Mucosa of rectum (tissue), 2 donors: ENCODE results near the gene FAM50A.

ENCODE experiments used
- H3K27ac ChIP-seq, 2 donors: one replicate each; pipeline ENCODE4 v1.7.0; 2013; ENCODE audit warnings: inconsistent platforms in 2 of 2, low read depth in 2 of 2, low read length in 2 of 2
- H3K27me3 ChIP-seq, 2 donors: one replicate each; pipeline ENCODE4 v1.7.0; 2013; ENCODE audit warnings: low read length in 2 of 2; ENCODE audit not compliant: control insufficient read depth in 2 of 2, insufficient read depth in 2 of 2
- H3K36me3 ChIP-seq, 2 donors: one replicate each; pipeline ENCODE4 v1.7.0; 2013; ENCODE audit warnings: low read length in 2 of 2; ENCODE audit not compliant: control insufficient read depth in 2 of 2, insufficient read depth in 2 of 2
- H3K4me1 ChIP-seq, 2 donors: one replicate each; pipeline ENCODE4 v1.7.0; 2013; ENCODE audit warnings: low read length in 2 of 2, mild to moderate bottlenecking in 1 of 2; ENCODE audit not compliant: control insufficient read depth in 2 of 2, insufficient read depth in 2 of 2
- H3K4me3 ChIP-seq, 2 donors: one replicate each; pipeline ENCODE4 v1.7.0; 2013; ENCODE audit warnings: low read length in 2 of 2
- H3K9ac ChIP-seq, 2 donors: one replicate each; pipeline ENCODE4 v1.7.0; 2013; ENCODE audit warnings: low read length in 2 of 2, low read depth in 1 of 2, mild to moderate bottlenecking in 1 of 2
- H3K9me3 ChIP-seq, 2 donors: one replicate each; pipeline ENCODE4 v1.7.0; 2013; ENCODE audit warnings: low read length in 2 of 2; ENCODE audit not compliant: control insufficient read depth in 2 of 2
- donor health status: healthy.
- donor health status: Normal muscosa, but diverticular disease.

FAM50A gene

GRCh38 chrX:154481195-154481594 is 37.3 kb downstream of the FAM50A start:
- H3K9ac ChIP-seq, result no peak overlapping the region
- peaks cover 0 to 3% of the 10 kb centered on the region in 2 donors for H3K27me3 ChIP-seq
- no peak overlapping the region for H3K4me3 ChIP-seq
- H3K4me1 ChIP-seq, result peaks cover 11 to 13% of the 10 kb centered on the region in 2 donors
- no peaks in the 10 kb centered on the region for H3K9me3 ChIP-seq
- H3K27ac ChIP-seq, result no peak overlapping the region
- H3K36me3 ChIP-seq, result peaks cover 0 to 5% of the 10 kb centered on the region in 2 donors

GRCh38 chrX:154481911-154482601 is 38.1 kb downstream of the FAM50A start:
- Histone ChIP-seq H3K4me3 (no peak overlapping the region), H3K9ac (no peak overlapping the region), H3K4me1 (peaks cover 14 to 15% of the 10 kb centered on the region in 2 donors), H3K27me3 (peaks cover 0 to 3% of the 10 kb centered on the region in 2 donors), H3K36me3 (peaks cover 0 to 5% of the 10 kb centered on the region in 2 donors), H3K9me3 (no peaks in the 10 kb centered on the region), H3K27ac (no peak overlapping the region)

- Histone ChIP-seq H3K27ac (no peak overlapping the region), H3K9me3 (no peaks in the 10 kb centered on the region), H3K4me3 (no peak overlapping the region), H3K27me3 (peaks cover 0 to 3% of the 10 kb centered on the region in 2 donors), H3K4me1 (peaks cover 15 to 16% of the 10 kb centered on the region in 2 donors), H3K9ac (no peak overlapping the region), H3K36me3 (peaks cover 0 to 5% of the 10 kb centered on the region in 2 donors)
Measured at GRCh38 chrX:154482786-154483185, 38.8 kb downstream of the FAM50A start.

GRCh38 chrX:154483325-154483724 is 39.4 kb downstream of the FAM50A start:
- no peak overlapping the region for H3K4me3 ChIP-seq
- no peaks in the 10 kb centered on the region for H3K9me3 ChIP-seq
- no peak overlapping the region for H3K27ac ChIP-seq
- peaks cover 0 to 5% of the 10 kb centered on the region in 2 donors for H3K36me3 ChIP-seq
- H3K9ac ChIP-seq, result no peak overlapping the region
- peaks cover 11 to 15% of the 10 kb centered on the region in 2 donors for H3K4me1 ChIP-seq
- H3K27me3 ChIP-seq, result peaks cover 0 to 3% of the 10 kb centered on the region in 2 donors

- H3K36me3 ChIP-seq, result peaks cover 0 to 5% of the 10 kb centered on the region in 2 donors
- no peak overlapping the region for H3K4me3 ChIP-seq
- H3K9ac ChIP-seq, result no peak overlapping the region
- peaks cover 14 to 18% of the 10 kb centered on the region in 2 donors for H3K4me1 ChIP-seq
- H3K9me3 ChIP-seq, result no peaks in the 10 kb centered on the region
- H3K27me3 ChIP-seq, result peaks cover 0 to 3% of the 10 kb centered on the region in 2 donors
- no peak overlapping the region for H3K27ac ChIP-seq
Measured at GRCh38 chrX:154484255-154485149, 40.6 kb downstream of the FAM50A start.

- Histone ChIP-seq H3K4me3 (peak overlapping the region; percentile 65), H3K9ac (peak overlapping the region; percentile 65 to 75), H3K4me1 (peaks cover 19 to 21% of the 10 kb centered on the region in 2 donors), H3K9me3 (no peaks in the 10 kb centered on the region), H3K36me3 (peaks cover 0 to 5% of the 10 kb centered on the region in 2 donors), H3K27ac (peak overlapping the region; percentile 71 to 76), H3K27me3 (peaks cover 0 to 3% of the 10 kb centered on the region in 2 donors)
Measured at GRCh38 chrX:154485150-154486051, 41.5 kb downstream of the FAM50A start.

- Histone ChIP-seq H3K27me3 (peaks cover 0 to 3% of the 10 kb centered on the region in 2 donors), H3K36me3 (peaks cover 0 to 5% of the 10 kb centered on the region in 2 donors), H3K27ac (peak overlapping the region; percentile 71 to 76), H3K4me3 (peak overlapping the region; percentile 65), H3K4me1 (peaks cover 19 to 21% of the 10 kb centered on the region in 2 donors), H3K9ac (peak overlapping the region; percentile 65 to 75), H3K9me3 (no peaks in the 10 kb centered on the region)
Measured at GRCh38 chrX:154486052-154486395, 42.1 kb downstream of the FAM50A start.

GRCh38 chrX:154486396-154487207 is 42.7 kb downstream of the FAM50A start, which contains the start of gene UBL4A:
Gene UBL4A, minus strand, starts transcription at chrX:154486615. Its CDS starts 31 bp downstream, at chrX:154486584.
- Histone ChIP-seq H3K4me1 (peaks cover 19 to 21% of the 10 kb centered on the region in 2 donors), H3K27ac (peak within 1 kb of the TSS; percentile 76 to 80), H3K36me3 (peaks cover 0 to 5% of the 10 kb centered on the region in 2 donors), H3K4me3 (peak within 1 kb of the TSS; percentile 65), H3K9me3 (no peaks in the 10 kb centered on the region), H3K9ac (peak within 1 kb of the TSS; percentile 65 to 75), H3K27me3 (peaks cover 0 to 3% of the 10 kb centered on the region in 2 donors)
